Activated naive CD4-positive, alpha-beta T cell treated with anti-CD3 and anti-CD28 coated beads, Interleukin-2, amount 50 U/mL, for 72 hours (primary cell): ENCODE results near the gene CARD6. TPM values are rescaled to one million over a fixed set of nuclear protein-coding genes. Genes with fewer than 3 reads are reported as not detected.
A peak's percentile ranks its signal among the peaks of the same experiment; 100 is the strongest.

Experiments used
- ATAC-seq, 2 donors: fragments of 150-1000 bp; cut with Tn5 transposase; 2 replicates each; pipeline ENCODE4 v1.10.0; 2021; ENCODE audit warnings: mild to moderate bottlenecking in 2 of 2, moderate library complexity in 2 of 2
- DNase-seq, 2 donors: peaks; one replicate each; pipeline ENCODE4 v3.0.0; 2021 to 2022; ENCODE audit warnings: low spot score in 2 of 2
- H3K27ac Mint-ChIP-seq, 2 donors: one replicate each; pipeline ENCODE4 v1.8.0; 2022; ENCODE audit warnings: mild to moderate bottlenecking in 2 of 2, mixed read lengths in 2 of 2
- H3K36me3 Mint-ChIP-seq, 2 donors: one replicate each; pipeline ENCODE4 v1.8.0; 2022; ENCODE audit warnings: mixed read lengths in 2 of 2
- H3K9me3 Mint-ChIP-seq, 2 donors: one replicate each; pipeline ENCODE4 v1.8.0; 2022; ENCODE audit warnings: mixed read lengths in 2 of 2
- total RNA-seq, 2 donors: library from RNA; stranded (reverse); gene quantifications; one replicate each; pipeline ENCODE4 v1.2.3, GENCODE V29; 2022

CARD6 gene
- total RNA-seq, 2 donors from 2014 or later: 2.2 to 2.8 TPM

- H3K27ac Mint-ChIP-seq: no peak overlapping the region
- H3K36me3 Mint-ChIP-seq: no peaks in the 10 kb centered on the region
- DNase-seq (peak in 1 of 2 donors; percentile 41), ATAC-seq (peak; percentile 59 to 72)
- no peaks in the 10 kb centered on the region for H3K9me3 Mint-ChIP-seq
Observed at GRCh38 chr5:40904205-40904993, 63.2 kb downstream of the CARD6 start.

- ATAC-seq (no peak), DNase-seq (no peak)
- H3K36me3 Mint-ChIP-seq: no peaks in the 10 kb centered on the region
- no peak overlapping the region for H3K27ac Mint-ChIP-seq
- no peaks in the 10 kb centered on the region for H3K9me3 Mint-ChIP-seq
Observed at GRCh38 chr5:40904994-40905306, 63.8 kb downstream of the CARD6 start.

- ATAC-seq (no peak), DNase-seq (no peak)
- peak overlapping the region in 1 of 2 donors; percentile 37 for H3K27ac Mint-ChIP-seq
- no peaks in the 10 kb centered on the region for H3K36me3 Mint-ChIP-seq
- H3K9me3 Mint-ChIP-seq: no peaks in the 10 kb centered on the region
Observed at GRCh38 chr5:40906351-40906751, 65.2 kb downstream of the CARD6 start.

- DNase-seq: no peak
- no peaks in the 10 kb centered on the region for H3K9me3 Mint-ChIP-seq
- no peaks in the 10 kb centered on the region for H3K36me3 Mint-ChIP-seq
- peak within 1 kb of the TSS in 1 of 2 donors; percentile 22 for H3K27ac Mint-ChIP-seq
- no peak for ATAC-seq
Observed at GRCh38 chr5:40909264-40909663, 68.1 kb downstream of the CARD6 start, which contains the start of gene C7. TSS of gene C7 (plus strand) at chr5:40909497. CDS start at chr5:40909611, 114 bp downstream.

- ATAC-seq (no peak), DNase-seq (no peak)
- no peaks in the 10 kb centered on the region for H3K9me3 Mint-ChIP-seq
- H3K36me3 Mint-ChIP-seq: no peaks in the 10 kb centered on the region
- no peak overlapping the region for H3K27ac Mint-ChIP-seq
Observed at GRCh38 chr5:40909723-40910122, 68.6 kb downstream of the CARD6 start.

Other genes with a start within 250 kb of the CARD6 start
- 10 to 100 TPM; 56.9 to 61.0 TPM for gene PTGER4, start 161.5 kb upstream of the CARD6 start, total RNA-seq
- gene TTC33, start 85.4 kb upstream of the CARD6 start, total RNA-seq: 10 to 100 TPM; 22.2 to 22.5 TPM
- 10 to 100 TPM; 48.2 to 50.0 TPM for gene PRKAA1, start 43.0 kb upstream of the CARD6 start, total RNA-seq
- gene RPL37, start 6.1 kb upstream of the CARD6 start, total RNA-seq: 1,000 to 10,000 TPM; 1,805 to 1,969 TPM
- not detected for gene C7, start 68.1 kb downstream of the CARD6 start, total RNA-seq
- not detected for gene MROH2B, start 230.0 kb downstream of the CARD6 start, total RNA-seq